ENCODE measurements around the gene NXNL1.

- TF ChIP-seq, protein P1, sequence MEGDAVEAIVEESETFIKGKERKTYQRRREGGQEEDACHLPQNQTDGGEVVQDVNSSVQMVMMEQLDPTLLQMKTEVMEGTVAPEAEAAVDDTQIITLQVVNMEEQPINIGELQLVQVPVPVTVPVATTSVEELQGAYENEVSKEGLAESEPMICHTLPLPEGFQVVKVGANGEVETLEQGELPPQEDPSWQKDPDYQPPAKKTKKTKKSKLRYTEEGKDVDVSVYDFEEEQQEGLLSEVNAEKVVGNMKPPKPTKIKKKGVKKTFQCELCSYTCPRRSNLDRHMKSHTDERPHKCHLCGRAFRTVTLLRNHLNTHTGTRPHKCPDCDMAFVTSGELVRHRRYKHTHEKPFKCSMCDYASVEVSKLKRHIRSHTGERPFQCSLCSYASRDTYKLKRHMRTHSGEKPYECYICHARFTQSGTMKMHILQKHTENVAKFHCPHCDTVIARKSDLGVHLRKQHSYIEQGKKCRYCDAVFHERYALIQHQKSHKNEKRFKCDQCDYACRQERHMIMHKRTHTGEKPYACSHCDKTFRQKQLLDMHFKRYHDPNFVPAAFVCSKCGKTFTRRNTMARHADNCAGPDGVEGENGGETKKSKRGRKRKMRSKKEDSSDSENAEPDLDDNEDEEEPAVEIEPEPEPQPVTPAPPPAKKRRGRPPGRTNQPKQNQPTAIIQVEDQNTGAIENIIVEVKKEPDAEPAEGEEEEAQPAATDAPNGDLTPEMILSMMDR (IDR thresholded peaks at IDR 0.05) = no peak
- no peak for TF ChIP-seq POLR2A (IDR thresholded peaks at IDR 0.05)
Observed at GRCh38 chr19:17436094-17436873, 24.4 kb downstream of the NXNL1 start.

All from sigmoid colon (tissue), 3 donors.